SU-DHL-6 (cell line): ENCODE data around the gene LRFN5.

Experiments
- CTCF ChIP-seq: fragments of 200-600 bp; sonication (generic); IDR thresholded peaks from one replicate; pipeline ENCODE4 v1.5.1; 2017; ENCODE audit warnings: antibody characterized with exemption, mild to moderate bottlenecking, low read length, moderate library complexity; ENCODE audit not compliant: insufficient read depth, poor library complexity, severe bottlenecking
- EZH2phosphoT487 ChIP-seq: fragments of 200-600 bp; sonication (generic), shearing (Covaris generic); conservative IDR thresholded peaks from 2 replicates; pipeline ENCODE4 v1.6.1; 2018; ENCODE audit warnings: mild to moderate bottlenecking, antibody characterized with exemption, low read length, moderate library complexity, mixed read lengths

GRCh38 chr14:41570415-41571155 is 36.1 kb upstream of the LRFN5 start:
- TF ChIP-seq CTCF (no peak), EZH2phosphoT487 (no peak)
